ENCODE results near the gene RAB36. TPM values are rescaled to one million over a fixed set of nuclear protein-coding genes. Genes with fewer than 3 reads are reported as not detected.

Gene RAB36
- total RNA-seq, 1 donor from 2014 or later = not detected

GRCh38 chr22:23180301-23180892, 35.1 kb downstream of the RAB36 start, which contains the start of gene BCR:
Gene BCR, plus strand, starts transcription at chr22:23180509. Its CDS starts 452 bp downstream, at chr22:23180961.
- intact Hi-C loops (cut with micrococcal nuclease) = loop anchor here (1.0 to 2.0 kb wide), 2 partner anchors 36 to 714 kb away; partner anchors contain the start of genes MIF and RAB36

GRCh38 chr22:23180893-23181720, 35.8 kb downstream of the RAB36 start:
- intact Hi-C loops (cut with micrococcal nuclease) = loop anchor here (1.0 to 2.0 kb wide), 2 partner anchors 36 to 713 kb away; partner anchors contain the start of genes MIF and RAB36

- intact Hi-C loops (cut with micrococcal nuclease) = loop anchor here (1.0 to 2.0 kb wide), 4 partner anchors 34 to 61 kb away; partner anchors contain the start of gene RAB36
These were observed 36.5 kb downstream of the RAB36 start for GRCh38 chr22:23181721-23182308.

DNA sequence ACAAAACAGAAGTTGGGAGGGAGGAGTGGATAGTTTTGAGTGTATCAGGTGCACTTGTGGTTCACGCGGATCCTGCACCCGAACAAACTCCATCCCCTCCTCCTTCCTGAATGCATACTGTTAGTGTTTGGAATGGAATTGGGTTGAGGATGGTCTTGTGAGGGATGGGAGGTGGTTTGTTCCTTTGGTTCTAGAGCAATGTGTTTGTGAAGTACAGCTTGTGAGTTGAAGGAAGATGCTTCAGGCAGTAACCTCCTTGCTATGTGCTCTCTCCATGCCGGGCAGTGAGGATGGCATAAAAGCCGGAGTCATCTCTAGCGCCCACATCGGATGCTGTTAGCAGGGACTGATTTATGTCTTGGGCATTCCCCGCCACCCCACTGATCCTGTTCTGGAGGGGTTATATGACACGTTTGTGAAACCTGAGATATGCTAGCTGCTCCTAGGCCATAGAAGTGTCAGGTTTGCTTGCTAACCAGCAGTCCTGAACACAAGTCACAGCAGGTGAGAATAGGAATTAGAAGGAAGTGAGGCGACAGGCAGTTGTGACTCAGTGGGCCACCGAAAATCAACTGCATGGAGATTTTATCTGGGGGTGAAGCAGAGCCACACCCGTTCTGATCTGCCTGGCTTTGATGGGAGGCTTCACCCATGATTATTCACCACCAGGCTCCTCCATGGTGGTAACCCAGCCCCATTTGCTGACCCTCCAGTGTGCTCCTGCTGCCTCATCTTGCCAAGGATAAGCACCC, 37.2 kb downstream of the RAB36 start:
- intact Hi-C loops (cut with micrococcal nuclease) = loop anchor here (1.0 kb wide), 3 partner anchors 34 to 61 kb away; no protein-coding TSS in a partner anchor

GRCh38 chr22:23183061-23183698, 37.9 kb downstream of the RAB36 start:
- intact Hi-C loops (cut with micrococcal nuclease) = no loop called here

GRCh38 chr22:23184100-23184763, 39.0 kb downstream of the RAB36 start:
- intact Hi-C loops (cut with micrococcal nuclease) = no loop called here

- intact Hi-C loops (cut with micrococcal nuclease) = no loop called here
These were observed 39.5 kb downstream of the RAB36 start for GRCh38 chr22:23184764-23185113.

GRCh38 chr22:23187211-23187610, 41.9 kb downstream of the RAB36 start:
- intact Hi-C loops (cut with micrococcal nuclease) = no loop called here

- intact Hi-C loops (cut with micrococcal nuclease) = no loop called here
These were observed 42.8 kb downstream of the RAB36 start for GRCh38 chr22:23187871-23188700.

DNA sequence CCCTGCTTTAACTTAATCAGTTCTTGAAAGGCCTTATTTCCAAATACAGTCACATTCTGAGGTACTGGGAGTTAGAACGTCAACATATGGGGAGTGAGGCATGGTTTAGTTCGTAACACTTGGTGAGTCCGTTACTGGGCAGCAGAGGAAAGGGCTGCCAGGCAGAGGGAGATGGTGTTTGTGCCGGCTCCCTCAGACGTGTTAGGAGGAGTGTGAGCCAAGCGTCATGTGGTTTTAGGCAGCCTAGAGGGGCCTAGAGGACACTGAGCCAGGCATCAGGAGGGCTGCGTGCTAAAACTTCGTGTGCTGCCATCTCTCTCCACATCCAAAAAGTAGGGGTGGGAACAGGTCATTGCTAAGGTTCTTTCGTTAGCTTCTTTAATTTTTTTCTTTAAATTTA, 45.2 kb downstream of the RAB36 start:
- intact Hi-C loops (cut with micrococcal nuclease) = no loop called here

DNA sequence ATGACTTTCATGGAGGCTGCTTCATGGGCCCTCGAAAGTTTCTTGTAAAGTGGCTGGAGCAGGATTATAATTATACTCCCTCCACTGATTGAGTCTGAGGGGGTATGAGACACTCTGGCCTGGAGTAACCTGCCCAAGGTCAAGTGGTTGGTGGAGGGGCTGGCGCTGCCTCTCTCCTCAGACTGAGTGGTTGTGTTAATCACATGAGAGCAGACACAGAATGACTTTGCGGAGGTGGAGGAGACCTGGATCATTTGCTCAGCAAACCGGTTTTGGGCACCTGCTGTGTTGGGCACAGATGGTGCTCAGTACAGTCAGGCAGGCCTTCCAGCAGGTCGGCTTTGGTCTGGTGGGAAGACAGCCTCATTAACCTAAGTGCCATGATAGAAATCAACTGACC, 46.9 kb downstream of the RAB36 start:
- intact Hi-C loops (cut with micrococcal nuclease) = no loop called here

- intact Hi-C loops (cut with micrococcal nuclease) = no loop called here
These were observed 47.3 kb downstream of the RAB36 start for GRCh38 chr22:23192558-23192957.

- intact Hi-C loops (cut with micrococcal nuclease) = no loop called here
These were observed 48.0 kb downstream of the RAB36 start for GRCh38 chr22:23193196-23193827.

DNA sequence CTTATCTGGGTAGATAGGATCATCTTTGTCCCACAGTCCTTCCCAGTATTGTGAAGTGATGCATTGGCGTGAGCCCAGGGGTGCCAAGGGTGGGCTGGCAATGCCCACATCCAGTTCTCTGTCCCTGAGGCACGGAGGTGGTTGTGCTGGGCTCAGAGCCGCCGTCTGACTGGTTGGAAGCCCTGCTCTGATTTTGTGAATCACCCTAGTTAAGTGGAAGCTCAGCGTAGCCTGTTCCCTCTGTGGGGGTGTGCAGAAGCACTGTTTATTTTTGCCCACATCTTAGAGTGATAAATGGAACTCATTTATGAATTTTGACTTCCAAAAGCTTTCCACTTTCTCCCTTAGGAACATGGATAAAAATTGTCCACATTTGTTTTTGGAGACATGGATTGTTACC, 48.6 kb downstream of the RAB36 start:
- intact Hi-C loops (cut with micrococcal nuclease) = no loop called here

DNA sequence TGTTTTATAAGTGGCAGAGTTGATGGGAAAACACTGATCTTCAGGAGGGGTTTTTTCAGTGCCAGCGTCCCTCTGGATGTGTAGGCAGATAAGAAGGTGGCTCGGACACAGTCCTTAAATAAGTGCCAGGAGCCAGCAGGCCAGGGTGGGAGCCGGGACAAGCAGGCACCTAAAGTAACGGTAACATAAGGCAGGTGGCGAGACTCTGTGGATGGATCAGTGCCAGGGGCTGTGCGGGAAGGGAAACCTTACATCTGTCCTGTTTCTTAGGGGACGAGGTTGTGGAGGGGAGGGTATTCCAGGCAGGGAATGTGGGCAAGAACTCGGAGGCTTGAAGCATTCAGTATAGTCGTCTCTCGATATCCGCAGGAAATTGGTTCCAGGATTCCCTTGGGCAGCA, 50.9 kb downstream of the RAB36 start:
- intact Hi-C loops (cut with micrococcal nuclease) = no loop called here

DNA sequence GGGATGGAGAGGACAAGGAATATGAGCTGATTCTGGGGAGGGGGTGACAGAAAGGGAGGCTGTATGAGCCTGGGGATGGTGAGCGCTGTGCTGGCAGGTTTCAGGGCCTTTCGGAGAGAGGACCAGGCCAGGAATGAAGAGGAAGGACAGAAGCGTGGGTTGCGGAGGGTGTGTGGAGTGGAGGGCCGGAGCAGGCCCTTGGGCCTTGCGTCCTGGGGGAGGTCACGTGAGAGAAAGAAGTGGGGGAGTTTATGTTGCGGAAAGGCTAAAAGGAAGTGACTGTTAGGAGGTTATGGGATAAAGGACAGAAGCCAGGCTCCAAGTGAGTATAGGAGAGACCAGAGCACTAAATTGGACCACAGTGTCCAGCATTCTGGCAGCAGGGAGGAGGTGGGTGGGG, 52.6 kb downstream of the RAB36 start:
- intact Hi-C loops (cut with micrococcal nuclease) = no loop called here

DNA sequence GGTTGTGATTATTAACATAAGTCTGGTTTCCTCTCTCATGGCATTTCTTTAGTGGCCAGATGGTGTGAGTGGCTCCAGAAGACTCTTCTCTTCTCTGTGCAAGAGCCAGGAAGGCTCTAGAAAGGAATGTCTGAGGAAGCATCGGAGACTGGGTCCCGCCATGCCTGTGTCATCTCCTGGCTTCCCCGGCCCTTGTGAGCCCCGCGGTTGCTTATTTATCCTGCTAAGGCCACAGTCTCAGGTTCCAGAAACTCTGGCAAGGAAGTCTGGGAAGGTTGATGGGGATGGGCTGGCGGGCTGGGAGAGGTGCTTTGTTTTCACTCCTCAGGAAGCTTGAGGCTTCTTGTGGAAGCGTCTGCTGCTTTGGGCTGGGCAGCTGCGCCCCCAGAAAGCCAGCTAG, 53.9 kb downstream of the RAB36 start:
- intact Hi-C loops (cut with micrococcal nuclease) = no loop called here

- intact Hi-C loops (cut with micrococcal nuclease) = no loop called here
These were observed 55.6 kb downstream of the RAB36 start for GRCh38 chr22:23200898-23201297.

DNA sequence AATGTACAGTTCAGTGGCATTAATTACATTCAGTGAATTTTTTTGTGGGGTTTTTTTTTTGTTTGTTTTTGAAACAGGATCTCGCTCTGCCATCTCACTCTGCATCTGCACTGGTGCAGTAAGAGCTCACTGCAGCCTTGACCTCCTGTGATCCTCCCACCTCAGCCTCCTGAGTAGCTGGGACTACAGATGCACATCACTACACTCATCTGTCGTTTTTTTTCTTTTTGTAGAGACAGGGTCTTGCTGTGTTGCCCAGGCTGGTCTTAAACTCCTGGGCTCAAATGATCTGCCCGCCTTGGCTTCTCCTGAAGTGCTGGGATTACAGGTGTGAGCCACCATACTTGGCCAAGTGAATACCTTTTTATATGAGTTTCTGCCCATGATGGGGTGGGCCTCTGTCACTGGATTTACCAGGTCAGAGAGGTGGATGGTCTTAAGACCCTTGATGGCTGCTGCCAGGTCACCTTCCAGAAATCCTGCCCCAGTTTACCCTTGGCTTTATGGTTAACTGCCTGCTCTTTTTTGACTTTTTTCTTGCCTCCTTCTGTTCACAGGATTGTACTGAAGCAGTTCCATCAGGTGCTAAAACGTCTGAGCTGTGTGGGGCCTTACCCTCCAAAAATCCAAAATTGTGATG, 57.7 kb downstream of the RAB36 start:
- intact Hi-C loops (cut with micrococcal nuclease) = no loop called here

All from T-helper 1 cell treated with Interleukin-12 subunit alpha and Interleukin-12 subunit beta and Interleukin-4 antibody, amounts not matched to agents 30 ng/mL and 1 ng/mL, for 36 hours (primary cell).